GM12892 (cell line): Measurements from ENCODE around the gene FKBP2.

ENCODE experiments used
- POLR2A ChIP-seq: IDR thresholded peaks from 2 replicates; pipeline ENCODE4 v1.6.1; 2011; ENCODE audit warnings: low read depth, low read length, control low read depth
- POLR2AphosphoS5 ChIP-seq: IDR thresholded peaks from 2 replicates; pipeline ENCODE4 v1.6.1; 2011; ENCODE audit warnings: low read depth, low read length, control low read depth

GRCh38 chr11:64223001-64223651 is 17.8 kb upstream of the FKBP2 start:
- TF ChIP-seq POLR2AphosphoS5 (peak; percentile 76; the same call in 1 of the 2 replicates), POLR2A (no peak)
